Skeletal muscle satellite cell (primary cell): ENCODE data around the gene TMEM183A.

Experiments used
- H3K27me3 ChIP-seq: 2 replicates; pipeline ENCODE4 v1.7.0; 2013; ENCODE audit warnings: low read length; ENCODE audit not compliant: control insufficient read depth, insufficient read depth
- H3K36me3 ChIP-seq: 2 replicates; pipeline ENCODE4 v1.7.0; 2013; ENCODE audit warnings: mild to moderate bottlenecking, control low read depth, low read length; ENCODE audit not compliant: insufficient read depth
- H3K4me1 ChIP-seq: 2 replicates; pipeline ENCODE4 v1.7.0; 2013; ENCODE audit warnings: low read length; ENCODE audit not compliant: control insufficient read depth, insufficient read depth
- H3K4me2 ChIP-seq: 2 replicates; pipeline ENCODE4 v1.7.0; 2013; ENCODE audit warnings: mild to moderate bottlenecking, low read length
- H3K4me3 ChIP-seq: 2 replicates; pipeline ENCODE4 v1.7.0; 2013; ENCODE audit warnings: low read length
- H3K9ac ChIP-seq: 2 replicates; pipeline ENCODE4 v1.7.0; 2013; ENCODE audit warnings: mild to moderate bottlenecking, low read depth, low read length, moderate library complexity
- H3K9me3 ChIP-seq: replicated peaks from 2 replicates; pipeline ENCODE4 v1.7.0; 2013; ENCODE audit warnings: mild to moderate bottlenecking, control low read depth, low read length

TMEM183A gene

GRCh38 chr1:203051841-203052324 lies 44.7 kb downstream of the TMEM183A start:
- H3K4me1 ChIP-seq = peaks cover 25% of the 10 kb centered on the region
- peaks cover 15% of the 10 kb centered on the region for H3K36me3 ChIP-seq
- no peak overlapping the region for H3K9ac ChIP-seq
- no peak overlapping the region for H3K4me2 ChIP-seq
- no peak overlapping the region for H3K4me3 ChIP-seq
- H3K9me3 ChIP-seq = no peaks in the 10 kb centered on the region
- H3K27me3 ChIP-seq = peaks cover 3% of the 10 kb centered on the region

- H3K27me3 ChIP-seq = peaks cover 3% of the 10 kb centered on the region
- H3K9ac ChIP-seq = no peak overlapping the region
- H3K4me2 ChIP-seq = no peak overlapping the region
- no peak overlapping the region for H3K4me3 ChIP-seq
- no peaks in the 10 kb centered on the region for H3K9me3 ChIP-seq
- H3K36me3 ChIP-seq = peaks cover 16% of the 10 kb centered on the region
- peaks cover 19% of the 10 kb centered on the region for H3K4me1 ChIP-seq
Observed at GRCh38 chr1:203052601-203053000, 45.4 kb downstream of the TMEM183A start.

- Histone ChIP-seq H3K9ac (no peak overlapping the region), H3K4me2 (no peak overlapping the region), H3K36me3 (peaks cover 16% of the 10 kb centered on the region), H3K9me3 (no peaks in the 10 kb centered on the region), H3K27me3 (peaks cover 3% of the 10 kb centered on the region), H3K4me1 (peaks cover 17% of the 10 kb centered on the region), H3K4me3 (no peak overlapping the region)
Observed at GRCh38 chr1:203054184-203054583, 47.0 kb downstream of the TMEM183A start.

GRCh38 chr1:203054642-203055041 lies 47.5 kb downstream of the TMEM183A start:
- Histone ChIP-seq H3K9me3 (no peaks in the 10 kb centered on the region), H3K4me3 (no peak overlapping the region), H3K4me2 (no peak overlapping the region), H3K9ac (no peak overlapping the region), H3K27me3 (peaks cover 3% of the 10 kb centered on the region), H3K4me1 (peaks cover 17% of the 10 kb centered on the region), H3K36me3 (peaks cover 16% of the 10 kb centered on the region)

- H3K4me3 ChIP-seq = no peak overlapping the region
- peaks cover 13% of the 10 kb centered on the region for H3K4me1 ChIP-seq
- H3K9me3 ChIP-seq = no peaks in the 10 kb centered on the region
- H3K9ac ChIP-seq = no peak overlapping the region
- H3K36me3 ChIP-seq = peaks cover 16% of the 10 kb centered on the region
- peaks cover 3% of the 10 kb centered on the region for H3K27me3 ChIP-seq
- no peak overlapping the region for H3K4me2 ChIP-seq
Observed at GRCh38 chr1:203055161-203055799, 48.1 kb downstream of the TMEM183A start.

GRCh38 chr1:203056012-203056411 lies 48.8 kb downstream of the TMEM183A start:
- no peak overlapping the region for H3K4me3 ChIP-seq
- peaks cover 12% of the 10 kb centered on the region for H3K4me1 ChIP-seq
- no peak overlapping the region for H3K4me2 ChIP-seq
- H3K27me3 ChIP-seq = peaks cover under 1% of the 10 kb centered on the region
- H3K9me3 ChIP-seq = no peaks in the 10 kb centered on the region
- H3K36me3 ChIP-seq = peaks cover 16% of the 10 kb centered on the region
- no peak overlapping the region for H3K9ac ChIP-seq

- Histone ChIP-seq H3K27me3 (no peaks in the 10 kb centered on the region), H3K4me1 (peaks cover 7% of the 10 kb centered on the region), H3K36me3 (peaks cover 16% of the 10 kb centered on the region), H3K4me3 (no peak overlapping the region), H3K9me3 (no peaks in the 10 kb centered on the region), H3K9ac (no peak overlapping the region), H3K4me2 (no peak overlapping the region)
Observed at GRCh38 chr1:203056516-203056915, 49.3 kb downstream of the TMEM183A start.

- Histone ChIP-seq H3K36me3 (peaks cover 16% of the 10 kb centered on the region), H3K9me3 (no peaks in the 10 kb centered on the region), H3K4me2 (no peak overlapping the region), H3K4me3 (no peak overlapping the region), H3K27me3 (peaks cover 4% of the 10 kb centered on the region), H3K4me1 (no peaks in the 10 kb centered on the region), H3K9ac (no peak overlapping the region)
Observed at GRCh38 chr1:203057911-203058675, 50.9 kb downstream of the TMEM183A start.

- H3K9me3 ChIP-seq = no peaks in the 10 kb centered on the region
- no peak overlapping the region for H3K4me2 ChIP-seq
- no peak overlapping the region for H3K9ac ChIP-seq
- H3K4me1 ChIP-seq = no peaks in the 10 kb centered on the region
- peaks cover 6% of the 10 kb centered on the region for H3K27me3 ChIP-seq
- peaks cover 17% of the 10 kb centered on the region for H3K36me3 ChIP-seq
- H3K4me3 ChIP-seq = no peak overlapping the region
Observed at GRCh38 chr1:203058676-203058935, 51.4 kb downstream of the TMEM183A start.

GRCh38 chr1:203059485-203059884 lies 52.3 kb downstream of the TMEM183A start:
- no peaks in the 10 kb centered on the region for H3K4me1 ChIP-seq
- no peak overlapping the region for H3K9ac ChIP-seq
- H3K36me3 ChIP-seq = peaks cover 19% of the 10 kb centered on the region
- no peak overlapping the region for H3K4me3 ChIP-seq
- peaks cover 6% of the 10 kb centered on the region for H3K27me3 ChIP-seq
- no peaks in the 10 kb centered on the region for H3K9me3 ChIP-seq
- no peak overlapping the region for H3K4me2 ChIP-seq

- Histone ChIP-seq H3K4me1 (no peaks in the 10 kb centered on the region), H3K4me3 (no peak overlapping the region), H3K9ac (no peak overlapping the region), H3K36me3 (peaks cover 19% of the 10 kb centered on the region), H3K27me3 (peaks cover 6% of the 10 kb centered on the region), H3K4me2 (no peak overlapping the region), H3K9me3 (no peaks in the 10 kb centered on the region)
Observed at GRCh38 chr1:203060115-203060514, 52.9 kb downstream of the TMEM183A start.

GRCh38 chr1:203063287-203063686 lies 56.1 kb downstream of the TMEM183A start:
- Histone ChIP-seq H3K4me2 (no peak overlapping the region), H3K27me3 (peaks cover 18% of the 10 kb centered on the region), H3K36me3 (peaks cover 3% of the 10 kb centered on the region), H3K9me3 (no peaks in the 10 kb centered on the region), H3K9ac (no peak overlapping the region), H3K4me3 (no peak overlapping the region), H3K4me1 (peaks cover under 1% of the 10 kb centered on the region)
